ENCODE results near the gene MSI2.

Gene MSI2

DNA sequence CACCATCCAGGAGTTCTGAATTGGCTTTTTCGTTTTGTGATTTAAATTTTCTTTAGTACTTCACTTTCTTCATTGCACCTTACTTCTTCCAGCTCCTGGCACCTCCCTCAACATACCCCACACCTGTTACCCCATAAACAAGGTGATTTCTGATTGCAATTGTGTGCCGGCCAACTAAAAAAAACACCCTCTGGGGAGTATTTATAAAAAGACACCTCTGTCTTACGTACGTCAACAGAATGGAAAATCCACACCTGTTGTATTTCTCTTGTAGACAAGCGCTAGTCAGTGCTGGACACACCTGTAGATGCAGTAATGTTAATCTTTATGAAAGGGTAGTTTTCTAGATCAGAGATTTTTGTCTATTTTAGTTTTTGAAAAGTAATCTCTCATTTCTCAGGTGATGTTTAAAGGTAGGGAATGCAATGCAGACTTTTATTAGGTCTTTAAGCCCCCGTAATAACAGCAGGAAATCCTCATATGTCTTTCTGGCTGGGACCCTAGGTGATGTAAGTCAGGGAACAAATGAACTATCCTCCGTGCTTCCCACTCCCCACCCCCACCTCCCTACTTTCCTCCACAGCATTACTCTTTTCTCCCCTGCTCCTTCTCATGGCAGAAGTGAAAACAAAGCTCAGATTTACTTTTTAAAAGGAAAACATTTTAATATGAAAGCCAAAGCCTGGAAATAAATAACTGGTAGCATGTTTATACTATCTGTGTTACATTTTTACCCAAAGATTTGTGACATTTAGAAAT lies 4.2 kb downstream of the MSI2 start:
- DNase-seq (ENCODE audit: low read depth), result no peak
- no peak overlapping the region for H3K4me3 ChIP-seq (ENCODE audit: low read depth, low read length)

DNA sequence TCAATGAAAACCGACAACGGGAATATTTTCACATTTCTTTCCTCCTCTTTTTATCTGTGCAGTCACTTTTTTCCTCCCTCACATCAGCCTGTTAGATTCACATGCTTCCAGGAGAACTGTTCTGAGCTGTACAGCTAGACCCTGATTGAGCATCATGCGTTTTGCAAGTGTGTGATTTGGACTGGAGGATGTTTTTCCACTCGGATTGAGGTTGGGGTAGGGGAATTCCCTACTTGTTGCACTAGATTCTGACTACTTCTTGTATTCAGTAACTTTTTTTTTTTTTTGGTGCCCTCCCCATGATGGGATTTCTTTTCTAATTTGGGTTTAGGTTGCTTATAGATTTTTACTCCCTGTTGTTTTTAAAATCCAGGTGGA lies 4.8 kb downstream of the MSI2 start:
- H3K4me3 ChIP-seq (ENCODE audit: low read depth, low read length), result no peak overlapping the region
- TF ChIP-seq, protein P1, sequence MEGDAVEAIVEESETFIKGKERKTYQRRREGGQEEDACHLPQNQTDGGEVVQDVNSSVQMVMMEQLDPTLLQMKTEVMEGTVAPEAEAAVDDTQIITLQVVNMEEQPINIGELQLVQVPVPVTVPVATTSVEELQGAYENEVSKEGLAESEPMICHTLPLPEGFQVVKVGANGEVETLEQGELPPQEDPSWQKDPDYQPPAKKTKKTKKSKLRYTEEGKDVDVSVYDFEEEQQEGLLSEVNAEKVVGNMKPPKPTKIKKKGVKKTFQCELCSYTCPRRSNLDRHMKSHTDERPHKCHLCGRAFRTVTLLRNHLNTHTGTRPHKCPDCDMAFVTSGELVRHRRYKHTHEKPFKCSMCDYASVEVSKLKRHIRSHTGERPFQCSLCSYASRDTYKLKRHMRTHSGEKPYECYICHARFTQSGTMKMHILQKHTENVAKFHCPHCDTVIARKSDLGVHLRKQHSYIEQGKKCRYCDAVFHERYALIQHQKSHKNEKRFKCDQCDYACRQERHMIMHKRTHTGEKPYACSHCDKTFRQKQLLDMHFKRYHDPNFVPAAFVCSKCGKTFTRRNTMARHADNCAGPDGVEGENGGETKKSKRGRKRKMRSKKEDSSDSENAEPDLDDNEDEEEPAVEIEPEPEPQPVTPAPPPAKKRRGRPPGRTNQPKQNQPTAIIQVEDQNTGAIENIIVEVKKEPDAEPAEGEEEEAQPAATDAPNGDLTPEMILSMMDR (conservative IDR thresholded peaks at IDR 0.05; ENCODE audit: low read depth, low read length), result no peak
- peak; percentile 33 for DNase-seq (ENCODE audit: low read depth)

More for the DNA sequence above, 4.2 kb downstream of the MSI2 start:
- TF ChIP-seq, protein P1 (conservative IDR thresholded peaks at IDR 0.05; ENCODE audit: low read depth, low read length), result no peak

- TF ChIP-seq, protein P1 (conservative IDR thresholded peaks at IDR 0.05; ENCODE audit: low read depth, low read length), result no peak
- H3K4me3 ChIP-seq (ENCODE audit: low read depth, low read length), result no peak overlapping the region
- no peak for DNase-seq (ENCODE audit: low read depth)
Measured at GRCh38 chr17:57262557-57262956, 6.2 kb downstream of the MSI2 start.

- TF ChIP-seq, protein P1 (conservative IDR thresholded peaks at IDR 0.05; ENCODE audit: low read depth, low read length), result no peak
- no peak for DNase-seq (ENCODE audit: low read depth)
- H3K4me3 ChIP-seq (ENCODE audit: low read depth, low read length), result no peak overlapping the region
Measured at GRCh38 chr17:57264250-57264649, 7.9 kb downstream of the MSI2 start.

DNA sequence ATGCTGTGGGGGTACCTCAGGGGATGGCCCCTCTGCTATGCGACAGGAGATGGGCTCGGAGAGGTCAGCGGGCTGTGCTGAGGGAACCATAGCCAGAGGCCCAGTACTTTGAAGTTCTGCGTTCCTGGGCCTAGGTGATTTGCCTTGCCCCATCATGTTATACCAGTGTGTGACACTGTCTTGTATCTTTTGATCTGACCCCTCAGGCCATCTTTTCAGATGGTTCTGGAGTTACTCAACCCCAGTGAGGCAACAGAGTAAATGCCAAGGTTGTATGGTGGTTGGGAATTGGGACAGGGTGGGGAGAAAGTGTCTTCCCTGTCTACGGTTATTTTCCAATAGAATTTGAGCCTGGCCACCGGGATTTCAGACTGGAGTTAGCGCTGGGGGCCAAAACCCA lies 8.5 kb downstream of the MSI2 start:
- TF ChIP-seq, protein P1 (conservative IDR thresholded peaks at IDR 0.05; ENCODE audit: low read depth, low read length), result no peak
- no peak overlapping the region for H3K4me3 ChIP-seq (ENCODE audit: low read depth, low read length)
- DNase-seq (ENCODE audit: low read depth), result no peak

DNA sequence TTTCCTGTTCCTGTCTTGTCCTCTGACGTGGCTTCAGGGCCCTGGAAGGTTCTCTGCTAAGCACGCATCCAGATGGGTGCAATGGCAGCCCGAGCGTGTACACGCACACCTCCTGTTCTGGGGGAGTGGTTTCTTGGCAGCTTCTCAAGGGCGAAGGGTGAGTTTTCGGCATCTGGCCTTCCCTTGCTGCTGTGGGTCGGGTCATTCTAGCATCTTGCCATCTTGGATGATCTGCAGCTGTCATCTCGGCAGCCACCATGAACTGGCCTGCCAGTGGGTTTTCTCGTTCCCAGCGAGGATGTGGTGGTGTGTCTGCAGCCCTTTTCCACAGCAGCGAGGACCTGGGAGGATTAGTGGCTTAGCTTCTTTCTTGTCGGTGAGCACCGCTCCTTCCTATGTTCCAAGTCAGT lies 10.6 kb downstream of the MSI2 start:
- no peak for DNase-seq (ENCODE audit: low read depth)
- TF ChIP-seq, protein P1 (conservative IDR thresholded peaks at IDR 0.05; ENCODE audit: low read depth, low read length), result no peak
- H3K4me3 ChIP-seq (ENCODE audit: low read depth, low read length), result no peak overlapping the region

- no peak for DNase-seq (ENCODE audit: low read depth)
- H3K4me3 ChIP-seq (ENCODE audit: low read depth, low read length), result no peak overlapping the region
- TF ChIP-seq, protein P1 (conservative IDR thresholded peaks at IDR 0.05; ENCODE audit: low read depth, low read length), result no peak
Measured at GRCh38 chr17:57268181-57268580, 11.9 kb downstream of the MSI2 start.

Measured in choroid plexus epithelial cell (primary cell).